BLaER1 treated with 17β-estradiol and CSF1 and Interleukin-3, amounts not matched to agents 10 nM and 100 nM (cell line): Measurements from ENCODE around the gene HMCN1.

Experiments
- H3K27ac ChIP-seq, 11 experiments: shearing (Covaris generic); formaldehyde crosslinking; 2 replicates each; pipeline ENCODE4 v1.8.1; 2022
- H3K27me3 ChIP-seq, 11 experiments: shearing (Covaris generic); formaldehyde crosslinking; 2 replicates each; pipeline ENCODE4 v1.8.1; 2022
- H3K36me3 ChIP-seq, 11 experiments: shearing (Covaris generic); formaldehyde crosslinking; 2 replicates each; pipeline ENCODE4 v1.8.1; 2022
- H3K4me1 ChIP-seq, 10 experiments: shearing (Covaris generic); formaldehyde crosslinking; 2 replicates each; pipeline ENCODE4 v1.8.1; 2022
- H3K4me2 ChIP-seq, 11 experiments: shearing (Covaris generic); formaldehyde crosslinking; 2 replicates each; pipeline ENCODE4 v1.8.1; 2022
- H3K4me3 ChIP-seq, 10 experiments: shearing (Covaris generic); formaldehyde crosslinking; 2 replicates each; pipeline ENCODE4 v1.8.1; 2022
- H3K9ac ChIP-seq, 11 experiments: shearing (Covaris generic); formaldehyde crosslinking; 2 replicates each; pipeline ENCODE4 v1.8.1; 2022
- H3K9me3 ChIP-seq, 11 experiments: shearing (Covaris generic); formaldehyde crosslinking; replicated peaks in 1 of 11; 2 replicates each; pipeline ENCODE4 v1.8.1; 2022
- H4K20me1 ChIP-seq, 11 experiments: shearing (Covaris generic); formaldehyde crosslinking; 2 replicates each; pipeline ENCODE4 v1.8.1; 2022
- Cebpa-rat ChIP-seq, 11 experiments: shearing (Covaris generic); IDR thresholded peaks; 2 replicates each; pipeline ENCODE4 v1.8.1; 2022

HMCN1 gene

GRCh38 chr1:186078245-186078644 lies 344.1 kb downstream of the HMCN1 start:
- Histone ChIP-seq H3K4me3 (no peak overlapping the region), H3K27me3 (no peaks in the 10 kb centered on the region), H3K4me1 (peaks cover 10 to 49% (median 35%) of the 10 kb centered on the region in 10 experiments), H3K27ac (no peak overlapping the region; a peak in 1 of 22 replicates), H4K20me1 (no peaks in the 10 kb centered on the region), H3K9me3 (no peaks in the 10 kb centered on the region), H3K36me3 (no peaks in the 10 kb centered on the region), H3K9ac (no peak overlapping the region), H3K4me2 (peak overlapping the region in 6 of 11 experiments; percentile 19 to 66 (median 41); a peak in 8 of 22 replicates)
- TF ChIP-seq Cebpa-rat (IDR thresholded peaks at IDR 0.05): no peak

- H3K4me3 ChIP-seq: no peak overlapping the region
- H3K9me3 ChIP-seq: no peaks in the 10 kb centered on the region
- no peaks in the 10 kb centered on the region for H4K20me1 ChIP-seq
- H3K4me1 ChIP-seq: peaks cover 10 to 56% (median 35%) of the 10 kb centered on the region in 10 experiments
- H3K27me3 ChIP-seq: no peaks in the 10 kb centered on the region
- TF ChIP-seq Cebpa-rat (IDR thresholded peaks at IDR 0.05): no peak
- H3K9ac ChIP-seq: no peak overlapping the region
- no peaks in the 10 kb centered on the region for H3K36me3 ChIP-seq
- H3K27ac ChIP-seq: no peak overlapping the region; a peak in 1 of 22 replicates
- peak overlapping the region; percentile 9 to 66 (median 34); a peak in 17 of 22 replicates for H3K4me2 ChIP-seq
These were observed 345.0 kb downstream of the HMCN1 start for GRCh38 chr1:186079084-186079684.

GRCh38 chr1:186082235-186082937 lies 348.2 kb downstream of the HMCN1 start:
- H3K9ac ChIP-seq: peak overlapping the region in 3 of 11 experiments; percentile 31 to 70 (median 43); a peak in 3 of 22 replicates
- no peaks in the 10 kb centered on the region for H4K20me1 ChIP-seq
- H3K9me3 ChIP-seq: no peaks in the 10 kb centered on the region
- TF ChIP-seq Cebpa-rat (IDR thresholded peaks at IDR 0.05): peak in 4 of 11 experiments; percentile 13 to 40 (median 28); a peak in 2 of 22 replicates
- H3K4me2 ChIP-seq: peak overlapping the region; percentile 16 to 68 (median 45); a peak in 14 of 22 replicates
- H3K4me3 ChIP-seq: no peak overlapping the region; a peak in 1 of 20 replicates
- peaks cover 10 to 59% (median 35%) of the 10 kb centered on the region in 10 experiments for H3K4me1 ChIP-seq
- H3K27ac ChIP-seq: peak overlapping the region; percentile 49 to 83 (median 67)
- no peaks in the 10 kb centered on the region for H3K36me3 ChIP-seq
- no peaks in the 10 kb centered on the region for H3K27me3 ChIP-seq

GRCh38 chr1:186086583-186086982 lies 352.4 kb downstream of the HMCN1 start:
- Histone ChIP-seq H3K4me1 (peaks cover 3 to 25% (median 12%) of the 10 kb centered on the region in 10 experiments; a peak in 19 of 20 replicates), H3K27ac (no peak overlapping the region), H3K4me2 (no peak overlapping the region), H3K9me3 (no peaks in the 10 kb centered on the region), H4K20me1 (no peaks in the 10 kb centered on the region), H3K27me3 (no peaks in the 10 kb centered on the region), H3K9ac (no peak overlapping the region), H3K36me3 (no peaks in the 10 kb centered on the region), H3K4me3 (no peak overlapping the region)
- TF ChIP-seq Cebpa-rat (IDR thresholded peaks at IDR 0.05): no peak

- TF ChIP-seq Cebpa-rat (IDR thresholded peaks at IDR 0.05): peak in 5 of 11 experiments; percentile 13 to 87 (median 52); a peak in 8 of 22 replicates
- Histone ChIP-seq H3K27ac (no peak overlapping the region), H3K9me3 (peaks cover 0 to 9% (median 0%) of the 10 kb centered on the region in 11 experiments; a peak in 2 of 22 replicates)
These were observed 355.7 kb downstream of the HMCN1 start for GRCh38 chr1:186089940-186090339.

GRCh38 chr1:186091222-186091720 lies 357.1 kb downstream of the HMCN1 start:
- no peaks in the 10 kb centered on the region for H3K27me3 ChIP-seq
- no peak overlapping the region for H3K9ac ChIP-seq
- H3K4me3 ChIP-seq: no peak overlapping the region
- TF ChIP-seq Cebpa-rat (IDR thresholded peaks at IDR 0.05): no peak
- no peaks in the 10 kb centered on the region for H4K20me1 ChIP-seq
- H3K9me3 ChIP-seq: peaks cover 0 to 9% (median 0%) of the 10 kb centered on the region in 11 experiments; a peak in 2 of 22 replicates
- peaks cover 0 to 17% (median 0%) of the 10 kb centered on the region in 10 experiments; a peak in 7 of 20 replicates for H3K4me1 ChIP-seq
- no peaks in the 10 kb centered on the region for H3K36me3 ChIP-seq
- H3K27ac ChIP-seq: no peak overlapping the region
- no peak overlapping the region for H3K4me2 ChIP-seq

More at GRCh38 chr1:186089940-186090339, 355.7 kb downstream of the HMCN1 start:
- Histone ChIP-seq H3K27me3 (no peaks in the 10 kb centered on the region), H3K4me2 (peak overlapping the region in 1 of 11 experiments; percentile 11; a peak in 1 of 22 replicates), H3K36me3 (no peaks in the 10 kb centered on the region), H3K9ac (no peak overlapping the region), H4K20me1 (no peaks in the 10 kb centered on the region), H3K4me1 (peaks cover 0 to 17% (median 0%) of the 10 kb centered on the region in 10 experiments; a peak in 7 of 20 replicates), H3K4me3 (no peak overlapping the region)

GRCh38 chr1:186093437-186093836 lies 359.2 kb downstream of the HMCN1 start:
- H3K4me1 ChIP-seq: peaks cover 0 to 24% (median 0%) of the 10 kb centered on the region in 10 experiments; a peak in 7 of 20 replicates
- H3K36me3 ChIP-seq: no peaks in the 10 kb centered on the region
- no peak overlapping the region for H3K9ac ChIP-seq
- H3K27me3 ChIP-seq: no peaks in the 10 kb centered on the region
- H3K27ac ChIP-seq: peak overlapping the region in 2 of 11 experiments; percentile 12 to 22; a peak in 4 of 22 replicates
- no peak for TF ChIP-seq Cebpa-rat (IDR thresholded peaks at IDR 0.05)
- H3K4me2 ChIP-seq: peak overlapping the region in 4 of 11 experiments; percentile 8 to 58 (median 46); a peak in 7 of 22 replicates
- H3K4me3 ChIP-seq: no peak overlapping the region
- H3K9me3 ChIP-seq: peaks cover 0 to 9% (median 0%) of the 10 kb centered on the region in 11 experiments; a peak in 2 of 22 replicates
- no peaks in the 10 kb centered on the region for H4K20me1 ChIP-seq

GRCh38 chr1:186094172-186094571 lies 360.0 kb downstream of the HMCN1 start:
- Histone ChIP-seq H4K20me1 (no peaks in the 10 kb centered on the region), H3K9me3 (peaks cover 0 to 9% (median 0%) of the 10 kb centered on the region in 11 experiments; a peak in 2 of 22 replicates), H3K4me3 (no peak overlapping the region), H3K36me3 (no peaks in the 10 kb centered on the region), H3K4me1 (peaks cover 0 to 31% (median 0%) of the 10 kb centered on the region in 10 experiments; a peak in 7 of 20 replicates), H3K4me2 (peak overlapping the region in 2 of 11 experiments; percentile 52 to 58; a peak in 4 of 22 replicates), H3K27me3 (no peaks in the 10 kb centered on the region), H3K9ac (no peak overlapping the region), H3K27ac (peak overlapping the region in 2 of 11 experiments; percentile 12 to 22; a peak in 1 of 22 replicates)
- TF ChIP-seq Cebpa-rat (IDR thresholded peaks at IDR 0.05): no peak
